IMR-90 (cell line): ENCODE measurements around the gene PDZRN3.

Source experiments
- MAFK ChIP-seq: IDR thresholded peaks from 2 replicates; pipeline ENCODE4 v1.6.1; 2012; ENCODE audit warnings: low read depth, low read length, improper control_type of control experiment
- POLR2A ChIP-seq: IDR thresholded peaks from 2 replicates; pipeline ENCODE4 v1.6.1; 2012; ENCODE audit warnings: mild to moderate bottlenecking, low read depth, low read length
- SMC3 ChIP-seq: fragments of 150-350 bp; IDR thresholded peaks from 2 replicates; pipeline ENCODE4 v1.6.1; 2016; ENCODE audit warnings: low read depth, mild to moderate bottlenecking, antibody characterized with exemption, low read length, moderate library complexity
- TF ChIP-seq, protein P1 (sequence below): conservative IDR thresholded peaks from 2 replicates; pipeline ENCODE4 v1.5.1; 2012; ENCODE audit warnings: mild to moderate bottlenecking, low read depth, low read length, improper control_type of control experiment
- TF ChIP-seq, protein P2 (sequence below): fragments of 150-350 bp; IDR thresholded peaks from 2 replicates; pipeline ENCODE4 v1.6.1; 2016; ENCODE audit warnings: low read depth, mild to moderate bottlenecking, low read length, moderate library complexity, borderline replicate concordance

DNA sequence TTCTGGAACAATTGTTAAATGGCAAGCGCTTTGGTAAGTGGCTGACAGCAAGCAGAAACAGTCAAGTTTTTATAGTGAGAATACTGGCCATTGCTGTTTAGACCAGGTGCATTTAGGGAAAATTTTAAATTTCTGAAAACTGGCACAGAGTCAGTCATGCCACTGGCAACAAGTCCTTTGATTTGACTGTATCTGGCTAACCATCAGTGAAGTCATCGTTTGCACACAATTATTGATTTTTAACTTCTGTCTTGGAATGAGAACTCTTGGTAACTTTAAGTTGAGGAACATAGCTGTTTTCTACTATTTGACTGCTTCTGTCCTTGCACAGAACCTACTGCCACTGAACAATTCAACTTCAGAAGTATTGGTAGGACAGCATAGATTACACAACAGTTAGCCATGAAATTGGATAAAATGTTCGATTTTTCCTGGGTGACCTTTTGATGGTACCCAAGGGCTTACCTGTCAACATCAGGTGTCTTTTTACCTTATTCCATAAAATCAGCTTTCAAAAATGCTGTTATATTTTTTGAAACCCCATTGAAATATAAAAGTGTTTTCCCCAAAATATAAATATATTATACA, 225.0 kb downstream of the PDZRN3 start:
- TF ChIP-seq, protein P1, sequence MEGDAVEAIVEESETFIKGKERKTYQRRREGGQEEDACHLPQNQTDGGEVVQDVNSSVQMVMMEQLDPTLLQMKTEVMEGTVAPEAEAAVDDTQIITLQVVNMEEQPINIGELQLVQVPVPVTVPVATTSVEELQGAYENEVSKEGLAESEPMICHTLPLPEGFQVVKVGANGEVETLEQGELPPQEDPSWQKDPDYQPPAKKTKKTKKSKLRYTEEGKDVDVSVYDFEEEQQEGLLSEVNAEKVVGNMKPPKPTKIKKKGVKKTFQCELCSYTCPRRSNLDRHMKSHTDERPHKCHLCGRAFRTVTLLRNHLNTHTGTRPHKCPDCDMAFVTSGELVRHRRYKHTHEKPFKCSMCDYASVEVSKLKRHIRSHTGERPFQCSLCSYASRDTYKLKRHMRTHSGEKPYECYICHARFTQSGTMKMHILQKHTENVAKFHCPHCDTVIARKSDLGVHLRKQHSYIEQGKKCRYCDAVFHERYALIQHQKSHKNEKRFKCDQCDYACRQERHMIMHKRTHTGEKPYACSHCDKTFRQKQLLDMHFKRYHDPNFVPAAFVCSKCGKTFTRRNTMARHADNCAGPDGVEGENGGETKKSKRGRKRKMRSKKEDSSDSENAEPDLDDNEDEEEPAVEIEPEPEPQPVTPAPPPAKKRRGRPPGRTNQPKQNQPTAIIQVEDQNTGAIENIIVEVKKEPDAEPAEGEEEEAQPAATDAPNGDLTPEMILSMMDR: no peak
- no peak for TF ChIP-seq POLR2A
- no peak for TF ChIP-seq MAFK
- TF ChIP-seq, protein P2, sequence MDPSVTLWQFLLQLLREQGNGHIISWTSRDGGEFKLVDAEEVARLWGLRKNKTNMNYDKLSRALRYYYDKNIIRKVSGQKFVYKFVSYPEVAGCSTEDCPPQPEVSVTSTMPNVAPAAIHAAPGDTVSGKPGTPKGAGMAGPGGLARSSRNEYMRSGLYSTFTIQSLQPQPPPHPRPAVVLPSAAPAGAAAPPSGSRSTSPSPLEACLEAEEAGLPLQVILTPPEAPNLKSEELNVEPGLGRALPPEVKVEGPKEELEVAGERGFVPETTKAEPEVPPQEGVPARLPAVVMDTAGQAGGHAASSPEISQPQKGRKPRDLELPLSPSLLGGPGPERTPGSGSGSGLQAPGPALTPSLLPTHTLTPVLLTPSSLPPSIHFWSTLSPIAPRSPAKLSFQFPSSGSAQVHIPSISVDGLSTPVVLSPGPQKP: no peak
- TF ChIP-seq SMC3: no peak
